Activated T-cell treated with anti-CD3 and anti-CD28 coated beads for 1 hour (primary cell): ENCODE results near the gene CTNND2.

Experiments
- DNase-seq: peaks from one replicate; pipeline ENCODE4 v3.0.0-alpha.2; 2020; ENCODE audit warnings: low read depth

Gene CTNND2

GRCh38 chr5:11385251-11385900, 518.9 kb downstream of the CTNND2 start:
- no peak for DNase-seq

- no peak for DNase-seq
Measured at GRCh38 chr5:11384441-11385250, 519.6 kb downstream of the CTNND2 start.

GRCh38 chr5:11383506-11384095, 520.6 kb downstream of the CTNND2 start:
- DNase-seq, result no peak

- no peak for DNase-seq
Measured at GRCh38 chr5:11378461-11378860, 525.8 kb downstream of the CTNND2 start.

- no peak for DNase-seq
Measured at GRCh38 chr5:11377896-11378295, 526.4 kb downstream of the CTNND2 start.

- no peak for DNase-seq
Measured at GRCh38 chr5:11372191-11372590, 532.1 kb downstream of the CTNND2 start.

GRCh38 chr5:11371021-11371420, 533.2 kb downstream of the CTNND2 start:
- DNase-seq, result no peak

- no peak for DNase-seq
Measured at GRCh38 chr5:11364531-11364930, 539.7 kb downstream of the CTNND2 start.

- no peak for DNase-seq
Measured at GRCh38 chr5:11363631-11364178, 540.5 kb downstream of the CTNND2 start.

- DNase-seq, result no peak
Measured at GRCh38 chr5:11361768-11362167, 542.5 kb downstream of the CTNND2 start.

- no peak for DNase-seq
Measured at GRCh38 chr5:11357928-11358327, 546.3 kb downstream of the CTNND2 start.

- no peak for DNase-seq
Measured at GRCh38 chr5:11355491-11355890, 548.8 kb downstream of the CTNND2 start.

- DNase-seq, result no peak
Measured at GRCh38 chr5:11346336-11346735, 557.9 kb downstream of the CTNND2 start.

- DNase-seq, result no peak
Measured at GRCh38 chr5:11335881-11336760, 568.1 kb downstream of the CTNND2 start.

- no peak for DNase-seq
Measured at GRCh38 chr5:11334404-11334803, 569.8 kb downstream of the CTNND2 start.

- DNase-seq, result no peak
Measured at GRCh38 chr5:11329679-11330078, 574.6 kb downstream of the CTNND2 start.

GRCh38 chr5:11324521-11325289, 579.5 kb downstream of the CTNND2 start:
- DNase-seq, result no peak

GRCh38 chr5:11323761-11324160, 580.5 kb downstream of the CTNND2 start:
- DNase-seq, result no peak

- no peak for DNase-seq
Measured at GRCh38 chr5:11322133-11322532, 582.1 kb downstream of the CTNND2 start.

GRCh38 chr5:11319836-11320580, 584.2 kb downstream of the CTNND2 start:
- DNase-seq, result no peak
